ENCODE data around the gene THSD7A.

DNA sequence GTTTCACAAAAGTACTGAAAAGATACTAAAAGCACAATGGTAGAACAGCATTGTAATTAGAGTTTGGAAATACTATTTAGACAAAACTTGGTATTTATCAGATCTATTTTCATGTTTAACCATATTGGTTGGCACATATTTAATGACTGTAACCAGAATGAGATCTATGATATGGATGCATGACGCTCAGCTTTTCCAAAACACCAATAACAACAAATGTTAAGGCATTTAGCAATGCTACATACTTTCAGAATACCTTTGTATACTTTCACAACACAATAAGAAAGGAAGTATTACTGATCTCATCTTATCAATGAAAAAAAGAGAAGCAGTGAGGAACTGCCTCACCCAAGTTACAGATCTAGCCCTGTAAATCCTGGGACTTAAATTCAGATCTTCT is 74.8 kb downstream of the THSD7A start:
- TF ChIP-seq EZH2 (IDR thresholded peaks at IDR 0.05) (no peak), POLR2AphosphoS5 (IDR thresholded peaks at IDR 0.05; ENCODE audit: borderline replicate concordance, low read depth, low read length) (no peak), FOXP2 (optimal IDR thresholded peaks at IDR 0.05; ENCODE audit: control extremely low read depth, extremely low read length, insufficient read depth) (no peak)

Data from SK-N-MC (cell line).